ENCODE measurements around the gene CCDC124.

- no peak for TF ChIP-seq POLR2A (IDR thresholded peaks at IDR 0.05)
- TF ChIP-seq CTCF (IDR thresholded peaks at IDR 0.05) = no peak
These were observed 49.6 kb downstream of the CCDC124 start for GRCh38 chr19:17982430-17982829.

Data from right lobe of liver (tissue), 4 donors.